DND-41 (cell line): ENCODE data around the gene HMCN1.

Experiments used
- CTCF ChIP-seq: IDR thresholded peaks from 2 replicates; pipeline ENCODE4 v1.5.1; 2012; ENCODE audit warnings: borderline replicate concordance, low read length, moderate library complexity, mild to moderate bottlenecking; ENCODE audit not compliant: poor library complexity, severe bottlenecking; ENCODE audit errors: extremely low read depth
- EZH2 ChIP-seq: IDR thresholded peaks from 3 replicates; pipeline ENCODE4 v1.6.1; 2012; ENCODE audit warnings: borderline replicate concordance, low read depth, mild to moderate bottlenecking, moderate library complexity, low read length, inconsistent platforms; ENCODE audit not compliant: severe bottlenecking

GRCh38 chr1:186009039-186009737, 275.0 kb downstream of the HMCN1 start:
- TF ChIP-seq CTCF (no peak), EZH2 (no peak)
